Keratinocyte (primary cell): Measurements from ENCODE around the gene ACOXL. TPM values are rescaled to one million over a fixed set of nuclear protein-coding genes. Genes with fewer than 3 reads are reported as not detected.

ENCODE experiments used
- DNase-seq: peaks from one replicate; pipeline ENCODE4 v3.0.0-alpha.2; 2011; ENCODE audit warnings: low read depth, missing footprints, low spot score
- FAIRE-seq: peaks from 2 replicates; lab custom pipeline; 2011; peaks lifted over from hg19 to GRCh38; lab: Jason Lieb, UNC
- H2AFZ ChIP-seq: 2 replicates; pipeline ENCODE4 v1.6.0; 2012; ENCODE audit warnings: low read length, control low read depth, inconsistent platforms; ENCODE audit not compliant: control insufficient read depth
- H3K27ac ChIP-seq: 2 replicates; pipeline ENCODE4 v1.5.1; 2011; ENCODE audit warnings: low read length; ENCODE audit not compliant: control insufficient read depth, insufficient read depth
- H3K27me3 ChIP-seq: 3 replicates; pipeline ENCODE4 v1.6.0; 2011; ENCODE audit warnings: low read length; ENCODE audit not compliant: control insufficient read depth, insufficient read depth; ENCODE audit errors: extremely low read depth
- H3K36me3 ChIP-seq, 2 experiments: 2 replicates in 1 of 2; 3 replicates in 1 of 2; pipeline ENCODE4 v1.5.1; 2011; ENCODE audit warnings: low read length in 2 of 2, mild to moderate bottlenecking in 1 of 2; ENCODE audit not compliant: control insufficient read depth in 2 of 2, insufficient read depth in 2 of 2; ENCODE audit errors: extremely low read depth in 1 of 2
- H3K4me1 ChIP-seq: 3 replicates; pipeline ENCODE4 v1.5.1; 2011; ENCODE audit warnings: low read length; ENCODE audit not compliant: control insufficient read depth, insufficient read depth; ENCODE audit errors: extremely low read depth
- H3K4me2 ChIP-seq: 3 replicates; pipeline ENCODE4 v1.6.0; 2011; ENCODE audit warnings: low read depth, low read length; ENCODE audit not compliant: control insufficient read depth, insufficient read depth; ENCODE audit errors: extremely low read depth
- H3K4me3 ChIP-seq, 3 experiments: fragments of 200-600 bp in 1 of 3; sonication (generic) in 1 of 3; 2 replicates in 2 of 3; 3 replicates in 1 of 3; pipeline ENCODE4 v1.5.1; 2011 to 2016; ENCODE audit warnings: low read length in 3 of 3, mild to moderate bottlenecking in 3 of 3, control low read depth in 2 of 3, inconsistent platforms in 1 of 3, low read depth in 1 of 3, mixed read lengths in 1 of 3, mixed run types in 1 of 3, moderate library complexity in 1 of 3; ENCODE audit not compliant: control insufficient read depth in 2 of 3, insufficient read depth in 2 of 3; ENCODE audit errors: extremely low read depth in 1 of 3
- H3K79me2 ChIP-seq: 2 replicates; pipeline ENCODE4 v1.6.0; 2012; ENCODE audit warnings: low read length; ENCODE audit not compliant: control insufficient read depth, insufficient read depth
- H3K9ac ChIP-seq: 3 replicates; pipeline ENCODE4 v1.6.0; 2011; ENCODE audit warnings: low read length; ENCODE audit not compliant: control insufficient read depth, insufficient read depth; ENCODE audit errors: extremely low read depth
- H3K9me1 ChIP-seq: 3 replicates; pipeline ENCODE4 v1.6.0; 2011; ENCODE audit warnings: low read length; ENCODE audit not compliant: control insufficient read depth, insufficient read depth; ENCODE audit errors: extremely low read depth
- H3K9me3 ChIP-seq: 2 replicates; pipeline ENCODE4 v1.5.1; 2012; ENCODE audit warnings: low read depth, low read length; ENCODE audit not compliant: control insufficient read depth
- H4K20me1 ChIP-seq: 3 replicates; pipeline ENCODE4 v1.6.0; 2011; ENCODE audit warnings: low read length; ENCODE audit not compliant: control insufficient read depth, insufficient read depth; ENCODE audit errors: extremely low read depth
- CTCF ChIP-seq, 3 experiments: IDR thresholded peaks in 1 of 3; conservative IDR thresholded peaks in 1 of 3; optimal IDR thresholded peaks in 1 of 3; 2 replicates in 2 of 3; 3 replicates in 1 of 3; pipeline versions ENCODE3 to v1.5.1; 2011; ENCODE audit warnings: low read length in 3 of 3, mild to moderate bottlenecking in 3 of 3, moderate library complexity in 2 of 3, control low read depth in 1 of 3, inconsistent platforms in 1 of 3; ENCODE audit not compliant: insufficient read depth in 2 of 3; ENCODE audit errors: extremely low read depth in 1 of 3
- EZH2 ChIP-seq: IDR thresholded peaks from one replicate; pipeline ENCODE4 v1.6.1; 2012; ENCODE audit warnings: inconsistent platforms, mild to moderate bottlenecking, low read length, moderate library complexity
- dilution Hi-C: fragments of 300-500 bp; cut with MboI; formaldehyde crosslinking; loops from one replicate; pipeline ENCODE4 v1.7.0; 2020; ENCODE audit warnings: low sequenced_read_pairs; ENCODE audit not compliant: extremely low pct_ligation_motif_present
- polyA plus RNA-seq, 5 experiments: library from polyadenylated mRNA; depleted of rRNA in 3 of 5; stranded (reverse) in 3 of 5; stranded (forward) in 1 of 5; unstranded in 1 of 5; fragments of >200 nt; gene quantifications; 1 replicate in 1 of 5; 2 replicates in 3 of 5; 3 replicates in 1 of 5; pipeline versions ENCODE4 v1.2.1 to v1.2.3, GENCODE V29; 2011 to 2012; ENCODE audit warnings: missing spikeins in 2 of 5, low read depth in 1 of 5, low replicate concordance in 1 of 5

The ACOXL gene
- polyA plus RNA-seq, 1 donor (not counting 4 experiments of a cell fraction or from before 2014, with no cell fraction given): 0.04 TPM

GRCh38 chr2:110946902-110947301, 214.5 kb downstream of the ACOXL start:
- H3K4me1 ChIP-seq: no peaks in the 10 kb centered on the region
- H4K20me1 ChIP-seq: no peaks in the 10 kb centered on the region
- H3K9me3 ChIP-seq: no peaks in the 10 kb centered on the region
- no peaks in the 10 kb centered on the region for H3K79me2 ChIP-seq
- no peak overlapping the region for H2AFZ ChIP-seq
- TF ChIP-seq CTCF (optimal IDR thresholded peaks at IDR 0.05 in 1 of 3, IDR thresholded peaks at IDR 0.05 in 1 of 3, conservative IDR thresholded peaks at IDR 0.05 in 1 of 3; ENCODE audit: extremely low read depth in 1 of 3, insufficient read depth in 2 of 3, low read length in 3 of 3): no peak
- TF ChIP-seq EZH2: no peak
- no peaks in the 10 kb centered on the region for H3K9me1 ChIP-seq
- no peak for FAIRE-seq
- H3K27ac ChIP-seq: no peak overlapping the region
- no peak overlapping the region for H3K4me2 ChIP-seq
- dilution Hi-C loops: no loop called here
- H3K9ac ChIP-seq: no peak overlapping the region
- H3K27me3 ChIP-seq: peaks cover 5% of the 10 kb centered on the region
- DNase-seq: no peak
- H3K36me3 ChIP-seq: no peaks in the 10 kb centered on the region
- H3K4me3 ChIP-seq: no peak overlapping the region

- Histone ChIP-seq H3K27ac (no peak overlapping the region), H3K4me2 (no peak overlapping the region), H3K9me3 (no peaks in the 10 kb centered on the region), H3K79me2 (no peaks in the 10 kb centered on the region), H3K4me3 (no peak overlapping the region), H4K20me1 (no peaks in the 10 kb centered on the region), H3K4me1 (no peaks in the 10 kb centered on the region), H2AFZ (no peak overlapping the region), H3K27me3 (peaks cover 8% of the 10 kb centered on the region), H3K9ac (no peak overlapping the region), H3K36me3 (no peaks in the 10 kb centered on the region), H3K9me1 (no peaks in the 10 kb centered on the region)
- TF ChIP-seq EZH2: no peak
- FAIRE-seq: no peak
- DNase-seq: no peak
- dilution Hi-C loops: no loop called here
Observed at GRCh38 chr2:110948027-110948674, 215.8 kb downstream of the ACOXL start.

- no peaks in the 10 kb centered on the region for H3K9me1 ChIP-seq
- H3K9me3 ChIP-seq: no peaks in the 10 kb centered on the region
- no peak overlapping the region for H2AFZ ChIP-seq
- H3K79me2 ChIP-seq: no peaks in the 10 kb centered on the region
- H4K20me1 ChIP-seq: no peaks in the 10 kb centered on the region
- H3K4me3 ChIP-seq: no peak overlapping the region
- H3K27ac ChIP-seq: no peak overlapping the region
- no peak for DNase-seq
- peaks cover 3% of the 10 kb centered on the region for H3K27me3 ChIP-seq
- no peak overlapping the region for H3K9ac ChIP-seq
- TF ChIP-seq CTCF (optimal IDR thresholded peaks at IDR 0.05 in 1 of 3, IDR thresholded peaks at IDR 0.05 in 1 of 3, conservative IDR thresholded peaks at IDR 0.05 in 1 of 3; ENCODE audit: extremely low read depth in 1 of 3, insufficient read depth in 2 of 3, low read length in 3 of 3): no peak
- no peak for TF ChIP-seq EZH2
- H3K4me2 ChIP-seq: no peak overlapping the region
- no peaks in the 10 kb centered on the region for H3K36me3 ChIP-seq
- H3K4me1 ChIP-seq: no peaks in the 10 kb centered on the region
- dilution Hi-C loops: no loop called here
- no peak for FAIRE-seq
Observed at GRCh38 chr2:110950281-110950680, 217.9 kb downstream of the ACOXL start.
